IMR-90 (cell line): ENCODE data around the gene IFI27L2.

Source experiments
- CEBPB ChIP-seq: IDR thresholded peaks from 2 replicates; pipeline ENCODE4 v1.6.1; 2012; ENCODE audit warnings: low read depth, low read length, improper control_type of control experiment
- POLR2A ChIP-seq: IDR thresholded peaks from 2 replicates; pipeline ENCODE4 v1.6.1; 2012; ENCODE audit warnings: mild to moderate bottlenecking, low read depth, low read length
- RAD21 ChIP-seq: IDR thresholded peaks from 2 replicates; pipeline ENCODE4 v1.6.1; 2012; ENCODE audit warnings: low read length, improper control_type of control experiment
- RCOR1 ChIP-seq: IDR thresholded peaks from 2 replicates; pipeline ENCODE4 v1.6.1; 2012; ENCODE audit warnings: mild to moderate bottlenecking, low read length, improper control_type of control experiment; ENCODE audit not compliant: insufficient replicate concordance
- TF ChIP-seq, protein P1 (sequence below): conservative IDR thresholded peaks from 2 replicates; pipeline ENCODE4 v1.5.1; 2012; ENCODE audit warnings: mild to moderate bottlenecking, low read depth, low read length, improper control_type of control experiment
- TF ChIP-seq, protein P2 (sequence below): fragments of 150-350 bp; IDR thresholded peaks from 2 replicates; pipeline ENCODE4 v1.6.1; 2017; ENCODE audit warnings: mild to moderate bottlenecking, antibody characterized with exemption, low read length, low read depth

DNA sequence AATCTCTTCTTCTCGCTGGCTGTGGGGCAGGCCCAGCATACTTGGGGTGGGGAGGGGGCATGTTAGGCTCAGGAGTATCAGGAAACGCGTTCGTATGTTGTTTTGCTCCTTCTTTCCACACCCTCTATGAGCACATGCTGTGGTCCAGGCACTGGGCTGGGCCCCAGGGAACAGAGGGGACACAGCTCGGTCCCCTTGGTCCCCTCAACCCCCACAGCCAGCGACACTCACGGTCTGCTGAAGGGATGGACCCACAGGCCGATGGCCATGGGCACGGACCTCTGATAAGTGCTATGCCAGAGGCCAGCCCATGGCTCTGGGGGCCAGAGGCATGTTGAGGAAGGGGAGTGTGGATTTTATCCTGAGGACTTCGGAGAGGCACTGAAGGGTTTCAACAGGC lies 12.7 kb downstream of the IFI27L2 start:
- no peak for TF ChIP-seq RCOR1
- TF ChIP-seq, protein P1, sequence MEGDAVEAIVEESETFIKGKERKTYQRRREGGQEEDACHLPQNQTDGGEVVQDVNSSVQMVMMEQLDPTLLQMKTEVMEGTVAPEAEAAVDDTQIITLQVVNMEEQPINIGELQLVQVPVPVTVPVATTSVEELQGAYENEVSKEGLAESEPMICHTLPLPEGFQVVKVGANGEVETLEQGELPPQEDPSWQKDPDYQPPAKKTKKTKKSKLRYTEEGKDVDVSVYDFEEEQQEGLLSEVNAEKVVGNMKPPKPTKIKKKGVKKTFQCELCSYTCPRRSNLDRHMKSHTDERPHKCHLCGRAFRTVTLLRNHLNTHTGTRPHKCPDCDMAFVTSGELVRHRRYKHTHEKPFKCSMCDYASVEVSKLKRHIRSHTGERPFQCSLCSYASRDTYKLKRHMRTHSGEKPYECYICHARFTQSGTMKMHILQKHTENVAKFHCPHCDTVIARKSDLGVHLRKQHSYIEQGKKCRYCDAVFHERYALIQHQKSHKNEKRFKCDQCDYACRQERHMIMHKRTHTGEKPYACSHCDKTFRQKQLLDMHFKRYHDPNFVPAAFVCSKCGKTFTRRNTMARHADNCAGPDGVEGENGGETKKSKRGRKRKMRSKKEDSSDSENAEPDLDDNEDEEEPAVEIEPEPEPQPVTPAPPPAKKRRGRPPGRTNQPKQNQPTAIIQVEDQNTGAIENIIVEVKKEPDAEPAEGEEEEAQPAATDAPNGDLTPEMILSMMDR = no peak
- TF ChIP-seq POLR2A = no peak
- TF ChIP-seq CEBPB = no peak
- TF ChIP-seq, protein P2, sequence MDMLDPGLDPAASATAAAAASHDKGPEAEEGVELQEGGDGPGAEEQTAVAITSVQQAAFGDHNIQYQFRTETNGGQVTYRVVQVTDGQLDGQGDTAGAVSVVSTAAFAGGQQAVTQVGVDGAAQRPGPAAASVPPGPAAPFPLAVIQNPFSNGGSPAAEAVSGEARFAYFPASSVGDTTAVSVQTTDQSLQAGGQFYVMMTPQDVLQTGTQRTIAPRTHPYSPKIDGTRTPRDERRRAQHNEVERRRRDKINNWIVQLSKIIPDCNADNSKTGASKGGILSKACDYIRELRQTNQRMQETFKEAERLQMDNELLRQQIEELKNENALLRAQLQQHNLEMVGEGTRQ = no peak
- no peak for TF ChIP-seq RAD21
